ENCODE data around the gene ITLN1. TPM values are rescaled to one million over a fixed set of nuclear protein-coding genes. Genes with fewer than 3 reads are reported as not detected.

ITLN1 gene
- total RNA-seq, 1 donor from 2014 or later = not detected

DNA sequence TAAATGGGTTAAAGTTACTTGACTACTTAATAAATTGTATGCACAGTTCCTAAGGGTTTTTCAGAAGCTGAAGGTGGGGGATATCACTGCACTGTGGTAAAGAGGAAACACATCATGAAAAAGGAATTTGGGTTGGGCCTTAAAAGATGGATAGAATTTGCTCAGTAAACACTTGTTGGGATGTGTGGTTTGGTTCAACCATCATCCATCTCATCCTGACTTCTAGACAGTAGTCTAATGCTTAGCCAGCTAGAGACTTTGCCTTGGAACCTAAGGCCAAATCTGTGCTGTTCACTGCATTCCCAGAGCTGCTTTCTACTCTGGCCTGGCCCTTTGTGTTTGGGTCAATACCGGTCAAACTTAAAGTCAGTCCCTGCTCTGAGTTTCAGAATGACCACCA lies 58.4 kb downstream of the ITLN1 start:
- intact Hi-C loops (cut with micrococcal nuclease) = no loop called here

Other genes starting within 250 kb of the ITLN1 start
- 126 and 127 TPM in 2 replicates for gene SLAMF1, start 238.1 kb downstream of the ITLN1 start, total RNA-seq
- 228 and 235 TPM in 2 replicates for gene CD48, start 173.4 kb downstream of the ITLN1 start, total RNA-seq
- gene SLAMF7, start 145.9 kb downstream of the ITLN1 start, total RNA-seq = 56.4 and 60.1 TPM in 2 replicates
- 3.0 and 3.9 TPM in 2 replicates for gene LY9, start 89.0 kb downstream of the ITLN1 start, total RNA-seq
- 1.9 and 2.2 TPM in 2 replicates for gene CD244, start 22.3 kb downstream of the ITLN1 start, total RNA-seq
- gene ITLN2, start 69.6 kb upstream of the ITLN1 start, total RNA-seq = not detected in 2 replicates
- gene F11R, start 136.0 kb upstream of the ITLN1 start, total RNA-seq = 17.4 and 19.7 TPM in 2 replicates
- gene TSTD1, start 153.8 kb upstream of the ITLN1 start, total RNA-seq = 40.8 and 43.5 TPM in 2 replicates
- 78.3 and 86.9 TPM in 2 replicates for gene USF1, start 160.8 kb upstream of the ITLN1 start, total RNA-seq
- gene ARHGAP30, start 184.7 kb upstream of the ITLN1 start, total RNA-seq = 301 and 314 TPM in 2 replicates
- gene NECTIN4, start 204.4 kb upstream of the ITLN1 start, total RNA-seq = not detected in 2 replicates
- not detected in 2 replicates for gene KLHDC9, start 213.2 kb upstream of the ITLN1 start, total RNA-seq
- 71.4 and 71.5 TPM in 2 replicates for gene PFDN2, start 232.9 kb upstream of the ITLN1 start, total RNA-seq
- 39.1 and 40.6 TPM in 2 replicates for gene NIT1, start 232.9 kb upstream of the ITLN1 start, total RNA-seq
- 41.5 and 47.6 TPM in 2 replicates for gene DEDD, start 247.5 kb upstream of the ITLN1 start, total RNA-seq